HG02763 (cell line): ENCODE data around the gene TERB2.
"Not testable (repeated sequence)": the region's sequence is repeated elsewhere in the genome, so short reads cannot be mapped to it uniquely, and the experiment has no call there.

Source experiments
- ATAC-seq: cut with Tn5 transposase; IDR thresholded peaks from one replicate; pipeline ENCODE4 v1.9.1; 2021; ENCODE audit warnings: mild to moderate bottlenecking, moderate library complexity; ENCODE audit not compliant: unreplicated experiment

Gene TERB2

GRCh38 chr15:44956388-44956787 lies at the start of gene TERB2:
Gene TERB2, plus strand, starts transcription at chr15:44956687. Its CDS starts 32 bp downstream, at chr15:44956719.
- no peak for ATAC-seq

DNA sequence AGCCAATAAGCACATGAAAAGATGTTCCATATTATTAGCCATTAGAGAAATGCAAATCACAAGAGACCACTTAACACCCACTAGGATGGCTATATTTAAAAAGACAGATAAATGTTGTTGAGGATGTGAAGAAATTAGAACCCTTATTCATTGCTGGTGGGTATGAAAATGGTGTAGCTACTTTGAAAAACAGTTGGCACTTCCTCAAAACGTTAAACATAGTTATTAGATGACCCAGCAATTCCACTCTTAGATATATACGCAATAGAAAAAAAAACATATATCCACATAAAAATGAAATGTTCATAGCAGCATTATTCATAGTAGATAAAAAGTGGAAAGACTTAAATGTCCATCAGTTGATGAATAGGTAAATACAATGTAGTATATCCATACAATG lies 47.1 kb upstream of the TERB2 start:
- no peak for ATAC-seq

- no peak for ATAC-seq
Observed at GRCh38 chr15:44910981-44911625, 45.4 kb upstream of the TERB2 start.

- not testable (repeated sequence) for ATAC-seq
Observed at GRCh38 chr15:44912186-44912585, 44.3 kb upstream of the TERB2 start.

GRCh38 chr15:44912974-44913448 lies 43.5 kb upstream of the TERB2 start:
- not testable (repeated sequence) for ATAC-seq

GRCh38 chr15:44918136-44918535 lies 38.4 kb upstream of the TERB2 start:
- no peak for ATAC-seq

GRCh38 chr15:44928658-44929057 lies 27.8 kb upstream of the TERB2 start:
- ATAC-seq: not testable (repeated sequence)

- not testable (repeated sequence) for ATAC-seq
Observed at GRCh38 chr15:44930283-44930682, 26.2 kb upstream of the TERB2 start.

GRCh38 chr15:44958302-44958701 lies 1.8 kb downstream of the TERB2 start:
- not testable (repeated sequence) for ATAC-seq

DNA sequence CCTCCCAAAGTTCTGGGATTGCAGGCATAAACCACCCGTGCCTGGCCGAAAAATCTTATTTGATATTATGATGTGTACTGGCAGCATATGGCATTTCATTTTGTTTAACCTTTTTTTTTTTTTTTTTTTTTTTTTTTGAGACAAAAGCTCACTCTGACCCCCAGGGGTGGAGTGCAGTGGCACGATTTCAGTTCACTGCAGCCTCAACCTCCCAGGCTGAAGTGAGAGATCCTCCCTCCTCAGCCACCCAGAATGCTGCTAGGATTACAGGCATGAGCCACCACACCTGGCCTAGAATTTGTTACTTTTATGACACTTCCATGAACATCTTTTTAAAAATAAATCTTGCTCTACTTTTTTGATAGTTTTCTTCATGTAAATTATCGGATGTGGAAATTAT lies 12.0 kb downstream of the TERB2 start:
- ATAC-seq: no peak

DNA sequence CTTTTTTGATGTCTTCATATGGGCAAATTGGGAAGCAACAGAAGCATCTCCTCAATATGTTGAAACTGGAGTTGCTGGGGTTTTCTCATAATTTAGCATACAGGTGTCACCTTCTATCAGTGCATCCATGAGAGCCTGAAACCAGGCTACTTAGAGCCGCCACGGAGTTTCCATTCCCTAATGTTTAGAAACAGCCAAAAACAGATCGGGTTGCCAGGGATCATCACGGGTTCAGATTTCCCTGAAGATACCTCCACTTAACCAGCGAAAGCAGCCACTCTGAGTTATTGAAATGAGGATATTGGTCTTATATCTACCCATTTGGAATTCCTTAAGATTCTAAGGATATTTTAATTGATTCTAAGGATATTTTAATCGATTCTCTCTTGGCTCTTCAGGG lies 14.5 kb downstream of the TERB2 start:
- ATAC-seq: no peak

DNA sequence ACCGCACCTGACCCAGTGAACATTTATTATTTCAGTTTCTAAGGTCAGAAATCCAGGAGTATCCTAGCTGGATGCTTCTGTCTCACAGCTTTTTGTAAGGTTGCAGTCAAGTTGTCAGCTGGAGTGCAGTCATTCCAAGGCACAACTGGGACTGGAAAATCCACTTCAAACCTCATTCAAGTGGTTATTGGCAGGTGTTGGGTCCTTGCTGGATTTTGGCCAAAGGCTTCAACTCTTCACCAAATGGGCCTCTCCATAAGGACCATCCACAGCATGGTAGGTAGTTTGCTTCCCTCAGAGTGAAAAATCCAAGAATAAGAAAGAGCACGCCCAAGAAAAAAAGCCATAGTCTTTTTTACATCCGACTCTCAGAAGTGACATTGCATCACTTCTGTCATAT lies 19.7 kb downstream of the TERB2 start:
- ATAC-seq: not testable (repeated sequence)

- not testable (repeated sequence) for ATAC-seq
Observed at GRCh38 chr15:44977781-44978180, 21.3 kb downstream of the TERB2 start.

GRCh38 chr15:44979617-44980339 lies 23.3 kb downstream of the TERB2 start:
- not testable (repeated sequence) for ATAC-seq

DNA sequence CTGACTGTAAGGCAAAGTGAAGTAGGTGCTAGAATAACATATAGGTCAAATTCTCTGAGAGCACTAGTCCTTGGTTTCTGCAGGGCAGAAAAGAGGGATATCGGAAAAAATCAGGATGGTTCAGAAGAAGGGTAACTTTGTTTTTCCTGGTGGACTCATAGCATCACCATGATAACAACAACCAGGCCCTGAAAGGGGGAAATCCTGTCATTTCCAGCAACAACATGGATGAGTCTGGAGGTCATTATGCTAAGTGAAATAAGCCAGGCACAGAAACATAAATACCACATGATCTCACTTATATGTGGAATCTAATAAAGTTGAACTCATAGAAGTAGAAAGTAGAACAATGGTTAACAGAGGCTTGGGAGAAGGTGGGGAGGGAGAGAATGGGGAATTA lies 27.7 kb downstream of the TERB2 start:
- not testable (repeated sequence) for ATAC-seq

- not testable (repeated sequence) for ATAC-seq
Observed at GRCh38 chr15:44986346-44987055, 30.0 kb downstream of the TERB2 start.

DNA sequence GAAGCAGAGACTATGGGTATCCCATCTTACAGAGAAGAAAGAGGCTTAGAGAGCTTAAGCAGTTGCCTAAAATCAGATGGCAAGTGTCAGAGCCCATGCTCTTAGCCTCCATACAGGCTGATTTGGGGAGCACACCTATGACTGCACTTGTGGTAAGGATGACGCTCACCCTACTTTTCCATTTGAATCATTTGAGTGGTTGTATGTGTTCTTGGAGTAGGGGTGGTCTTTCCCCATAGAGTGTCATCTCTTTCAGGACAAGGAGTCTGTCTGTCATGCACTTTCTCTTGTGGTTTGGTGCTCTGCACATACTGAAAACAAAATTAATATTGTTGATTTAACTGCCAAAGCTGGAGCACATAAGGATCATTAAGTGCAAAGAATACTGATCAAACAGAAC lies 31.2 kb downstream of the TERB2 start:
- not testable (repeated sequence) for ATAC-seq

- ATAC-seq: not testable (repeated sequence)
Observed at GRCh38 chr15:44988184-44988869, 31.8 kb downstream of the TERB2 start.

DNA sequence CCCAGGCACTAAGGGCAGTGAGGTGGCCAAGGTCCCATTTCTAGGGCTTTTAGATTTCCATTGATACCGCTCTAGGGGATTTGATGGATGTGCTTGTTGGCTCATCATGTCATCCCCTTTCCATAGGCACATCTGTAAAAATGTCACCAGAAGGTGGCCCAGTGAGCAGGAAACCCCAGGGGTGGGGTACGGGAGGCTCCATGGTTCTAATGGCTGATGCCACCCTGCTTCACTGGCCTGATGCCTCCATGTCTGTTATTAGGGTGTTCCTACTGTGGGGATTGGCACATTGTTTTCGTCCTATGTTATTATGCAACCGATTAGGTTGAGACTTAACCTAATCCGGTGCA lies 32.4 kb downstream of the TERB2 start:
- ATAC-seq: not testable (repeated sequence)

GRCh38 chr15:44997632-44998031 lies 41.1 kb downstream of the TERB2 start:
- ATAC-seq: not testable (repeated sequence)

DNA sequence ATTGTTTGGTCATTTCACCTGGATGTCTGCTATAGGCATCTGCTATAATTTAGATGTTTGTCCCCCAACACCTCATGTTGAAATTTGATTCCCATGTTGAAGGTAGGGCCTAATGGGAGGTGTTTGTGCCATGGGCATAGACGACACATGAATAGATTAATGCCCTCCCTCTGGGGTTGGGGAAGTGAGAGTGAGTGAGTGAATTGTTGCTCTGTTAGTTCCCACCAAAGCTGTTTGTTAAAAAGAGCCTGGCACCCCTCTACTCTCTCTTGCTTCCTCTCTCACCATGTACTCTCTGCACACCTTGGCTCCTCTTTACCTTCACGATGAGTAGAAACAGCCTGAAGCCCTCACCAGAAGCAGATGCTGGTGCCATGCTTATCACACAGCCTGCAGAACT lies 42.6 kb downstream of the TERB2 start:
- no peak for ATAC-seq
